GM19099 (cell line): Measurements from ENCODE around the gene CHST12.

Source experiments
- POLR2A ChIP-seq: IDR thresholded peaks from 3 replicates; pipeline ENCODE4 v1.6.1; 2011; ENCODE audit warnings: low read depth; ENCODE audit not compliant: insufficient read length; ENCODE audit errors: extremely low read depth

The CHST12 gene

GRCh38 chr7:2474813-2475677, 71.6 kb downstream of the CHST12 start:
- TF ChIP-seq POLR2A = no peak

DNA sequence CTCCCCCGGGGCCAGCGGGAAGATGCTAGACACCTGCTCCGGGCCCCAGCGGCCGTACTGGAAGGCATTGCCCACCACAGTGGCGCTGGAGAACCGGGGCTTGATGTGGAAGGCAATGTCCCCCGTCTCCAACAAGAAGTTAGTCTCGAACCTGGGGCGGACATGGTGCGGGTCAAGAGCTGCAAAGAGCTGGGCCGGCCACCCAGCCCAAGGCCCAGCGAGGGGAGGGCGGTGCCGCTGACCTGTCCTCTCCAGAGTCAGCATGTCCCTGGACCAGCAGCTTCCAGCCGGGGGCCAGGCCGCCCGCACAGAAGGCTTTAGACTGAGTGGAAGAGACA, 72.2 kb downstream of the CHST12 start:
- TF ChIP-seq POLR2A = no peak

DNA sequence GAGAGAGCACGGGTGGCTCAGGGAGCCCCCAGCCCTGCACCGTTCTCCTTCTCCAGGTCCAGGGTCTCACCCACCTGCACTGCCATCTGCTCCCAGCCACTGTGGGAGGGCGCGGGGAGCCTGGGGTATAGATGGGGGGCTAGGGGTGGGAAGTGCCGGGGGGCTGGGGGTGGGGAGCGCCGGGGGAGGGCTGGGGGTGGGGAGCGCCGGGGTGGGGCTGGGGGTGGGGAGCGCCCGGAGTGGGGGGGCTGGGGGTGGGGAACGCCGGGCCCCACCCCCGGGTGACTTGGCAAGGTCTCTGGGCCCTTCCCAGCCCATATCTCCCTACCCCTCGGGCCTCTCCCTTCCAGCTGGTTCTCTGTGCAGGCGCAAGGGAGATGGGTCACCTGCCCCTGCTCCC, 72.9 kb downstream of the CHST12 start, which contains the start of gene GRIFIN:
TSS of gene GRIFIN (minus strand) at position 101 of the 400 bp plus-strand sequence. CDS start at position 86, 15 bp downstream.
- no peak for TF ChIP-seq POLR2A

- TF ChIP-seq POLR2A = no peak
Observed at GRCh38 chr7:2476776-2477446, 73.5 kb downstream of the CHST12 start.

- no peak for TF ChIP-seq POLR2A
Observed at GRCh38 chr7:2477447-2478398, 74.3 kb downstream of the CHST12 start.

DNA sequence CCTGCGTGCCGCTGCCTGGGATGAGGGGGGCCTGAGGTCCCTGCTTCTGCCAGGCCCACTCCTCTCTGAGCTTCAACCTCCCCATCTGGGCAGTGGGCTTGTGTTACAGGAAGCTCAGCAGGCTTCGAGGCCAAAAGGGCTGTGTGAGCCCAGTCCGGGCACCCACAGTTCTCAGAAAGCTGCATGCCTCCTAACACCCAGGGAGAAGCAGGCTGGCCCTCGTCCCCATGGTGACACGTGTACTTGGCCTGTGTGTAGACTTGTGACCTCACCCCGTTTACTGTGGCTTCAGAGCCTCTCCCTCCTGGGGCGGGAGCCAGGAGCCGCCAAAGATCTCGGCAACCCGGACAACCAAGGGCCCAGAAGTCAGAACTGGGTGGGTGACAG, 75.0 kb downstream of the CHST12 start:
- no peak for TF ChIP-seq POLR2A

DNA sequence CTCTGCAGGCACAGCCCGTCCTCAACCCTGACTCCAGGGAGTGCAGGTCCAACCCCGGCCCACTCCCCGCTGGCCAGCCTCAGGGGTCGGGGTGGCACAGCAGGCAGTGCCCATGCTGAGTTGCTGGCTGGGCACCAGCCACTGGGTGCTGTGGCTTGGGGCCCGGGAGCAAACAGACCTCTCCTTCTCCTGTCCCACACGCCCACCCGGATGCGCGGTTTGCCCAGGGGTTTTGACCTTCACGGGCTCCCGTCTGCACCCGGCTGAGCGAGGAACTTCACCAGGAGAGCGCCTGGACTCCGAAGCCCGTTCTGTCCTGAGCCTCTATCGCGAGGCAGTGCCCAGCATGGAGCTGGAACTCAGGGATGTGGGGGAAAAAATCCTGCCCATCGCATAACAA, 75.4 kb downstream of the CHST12 start:
- TF ChIP-seq POLR2A = no peak

GRCh38 chr7:2479276-2480069, 76.1 kb downstream of the CHST12 start:
- no peak for TF ChIP-seq POLR2A

- TF ChIP-seq POLR2A = no peak
Observed at GRCh38 chr7:2480070-2480408, 76.6 kb downstream of the CHST12 start.

- TF ChIP-seq POLR2A = no peak
Observed at GRCh38 chr7:2481195-2481594, 77.8 kb downstream of the CHST12 start.

DNA sequence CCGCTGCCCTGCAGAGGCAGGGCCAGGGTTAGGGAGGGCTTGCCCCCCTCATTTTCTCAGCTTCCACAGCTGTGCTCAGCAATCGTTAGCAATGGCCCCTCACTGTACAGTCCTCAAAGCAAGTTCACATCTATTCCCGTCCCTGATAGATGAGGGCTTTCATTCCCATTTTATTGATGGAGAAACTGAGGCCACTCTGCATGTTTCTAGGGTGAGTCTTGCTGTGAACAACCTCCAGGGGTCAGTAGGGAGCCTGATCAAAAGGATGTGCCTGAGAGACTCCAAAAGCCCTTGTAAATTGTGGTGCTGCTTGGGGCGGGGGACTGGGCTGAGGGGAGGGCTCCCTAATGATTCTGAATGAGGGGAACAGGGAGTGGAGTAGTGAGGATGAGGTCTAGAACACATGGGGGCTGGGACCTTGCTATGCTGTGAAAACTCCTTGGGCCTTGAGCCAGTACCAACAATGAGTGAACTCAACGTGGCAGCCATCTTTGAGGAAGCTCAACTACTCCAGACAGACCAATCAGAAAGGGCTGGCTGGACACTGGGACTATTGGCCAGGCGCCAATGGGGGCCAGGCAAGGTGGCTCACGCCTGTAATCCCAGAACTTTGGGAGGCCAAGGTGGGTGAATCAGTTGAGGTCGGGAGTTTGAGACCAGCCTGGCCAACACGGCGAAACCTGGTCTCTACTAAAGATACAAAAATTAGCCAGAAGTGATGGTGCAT, 79.5 kb downstream of the CHST12 start:
- no peak for TF ChIP-seq POLR2A

- TF ChIP-seq POLR2A = no peak
Observed at GRCh38 chr7:2483494-2483893, 80.1 kb downstream of the CHST12 start.

DNA sequence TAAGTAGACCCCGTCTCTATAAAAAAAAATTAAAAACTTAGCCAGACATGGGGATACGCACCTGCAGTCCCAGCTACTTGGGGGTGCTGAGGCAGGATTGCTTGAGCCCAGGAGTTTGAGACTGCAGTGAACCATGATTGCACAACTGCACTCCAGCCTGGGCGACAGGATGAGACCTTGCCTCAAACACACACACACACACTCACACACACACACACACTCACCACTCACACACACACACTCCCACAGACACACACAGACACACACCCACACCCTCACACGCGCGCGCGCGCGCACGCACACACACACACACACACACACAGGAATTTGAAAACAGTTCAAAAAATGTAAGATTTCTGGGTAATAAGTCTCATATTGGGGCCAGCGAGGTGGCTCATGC, 81.5 kb downstream of the CHST12 start:
- TF ChIP-seq POLR2A = no peak
